ENCODE data around the gene DHRS3.
"Not testable (repeated sequence)": the region's sequence is repeated elsewhere in the genome, so short reads cannot be mapped to it uniquely, and the experiment has no call there.

DHRS3 gene

DNA sequence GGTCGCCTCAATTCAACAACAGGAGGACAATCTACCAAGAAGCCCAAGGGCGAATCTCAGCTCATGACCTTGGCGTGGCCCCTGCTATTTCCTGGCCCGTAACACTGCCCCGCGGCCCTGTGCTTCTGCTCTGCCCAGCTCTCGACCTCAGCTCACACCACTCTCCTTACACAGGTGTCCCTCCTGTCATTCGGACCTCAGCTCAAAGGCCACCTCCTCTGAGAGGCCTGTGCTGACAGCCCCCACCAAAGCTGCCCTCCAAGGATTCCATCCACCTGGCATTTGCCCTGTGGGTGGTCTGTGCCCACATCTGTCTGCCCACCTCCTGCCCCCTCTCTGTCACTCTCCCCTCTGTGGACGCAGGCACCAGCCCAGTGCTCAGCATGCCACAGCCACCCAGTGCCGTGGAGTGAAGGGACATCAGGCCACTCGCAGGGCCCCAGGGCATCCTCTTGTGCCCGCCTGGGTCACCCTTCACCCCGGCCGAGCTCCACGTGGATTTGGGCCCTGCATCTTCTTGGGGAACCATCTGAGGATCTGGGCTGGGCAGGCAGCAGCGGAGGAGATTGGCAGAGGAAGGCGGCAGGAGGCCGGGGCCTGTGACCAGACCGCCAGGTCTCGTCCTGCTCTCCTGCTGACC lies 70.3 kb downstream of the DHRS3 start:
- H3K4me1 ChIP-seq (ENCODE audit: insufficient read depth, low read length) = peaks cover 11% of the 10 kb centered on the region; the same call in 1 of the 2 replicates
- H3K36me3 ChIP-seq (ENCODE audit: insufficient read depth, low read length) = no peaks in the 10 kb centered on the region
- no peak overlapping the region for H3K9ac ChIP-seq (ENCODE audit: low read depth, low read length)
- H3K9me3 ChIP-seq (ENCODE audit: control insufficient read depth, insufficient read depth, low read length) = no peaks in the 10 kb centered on the region

DNA sequence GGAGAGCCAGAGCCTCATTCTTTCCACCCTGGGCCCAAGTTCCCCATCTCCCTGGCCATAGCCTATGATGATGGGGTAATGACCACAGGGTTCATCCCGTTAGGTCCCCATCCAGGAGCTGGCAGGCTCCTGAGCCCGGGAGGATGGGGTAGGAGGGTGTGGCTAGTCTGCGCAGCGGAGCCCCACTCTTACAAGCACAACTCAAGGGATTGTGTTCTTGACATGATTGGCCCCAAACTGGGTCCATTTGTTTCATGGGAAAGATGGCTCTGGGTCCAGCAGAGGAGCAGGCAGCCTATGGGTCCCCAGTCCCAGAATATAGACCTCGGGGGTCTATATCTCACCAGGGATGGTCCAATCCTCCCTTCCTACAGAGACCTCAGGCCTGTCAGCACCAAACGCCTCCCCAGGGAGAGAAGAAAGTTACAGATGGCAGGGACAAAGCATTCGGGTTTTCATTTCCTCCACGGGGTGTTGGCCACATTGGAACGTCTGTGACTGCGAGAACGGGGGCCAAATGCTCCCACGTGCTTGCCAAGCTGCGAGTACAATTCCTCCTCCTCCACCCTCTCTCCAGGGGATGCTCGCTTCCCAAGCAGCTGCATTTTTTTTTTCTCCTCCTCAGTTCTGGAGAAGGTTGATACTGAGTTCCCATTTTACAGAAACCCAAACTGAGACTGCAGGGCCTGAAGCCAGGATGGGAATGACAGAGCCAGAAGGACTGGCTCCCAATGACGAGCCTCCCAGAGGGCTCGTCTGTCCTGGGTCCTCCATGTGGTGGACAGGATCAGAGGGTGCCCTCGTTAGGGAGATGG lies 71.0 kb downstream of the DHRS3 start:
- Histone ChIP-seq H3K36me3 (ENCODE audit: insufficient read depth, low read length) (no peaks in the 10 kb centered on the region), H3K9ac (ENCODE audit: low read depth, low read length) (no peak overlapping the region), H3K4me1 (ENCODE audit: insufficient read depth, low read length) (peaks cover 11% of the 10 kb centered on the region; the same call in 1 of the 2 replicates), H3K9me3 (ENCODE audit: control insufficient read depth, insufficient read depth, low read length) (no peaks in the 10 kb centered on the region)

GRCh38 chr1:12544992-12545391 lies 73.0 kb downstream of the DHRS3 start:
- Histone ChIP-seq H3K36me3 (ENCODE audit: insufficient read depth, low read length) (no peaks in the 10 kb centered on the region), H3K4me1 (ENCODE audit: insufficient read depth, low read length) (peaks cover 25% of the 10 kb centered on the region), H3K9me3 (ENCODE audit: control insufficient read depth, insufficient read depth, low read length) (no peaks in the 10 kb centered on the region), H3K9ac (ENCODE audit: low read depth, low read length) (no peak overlapping the region)

DNA sequence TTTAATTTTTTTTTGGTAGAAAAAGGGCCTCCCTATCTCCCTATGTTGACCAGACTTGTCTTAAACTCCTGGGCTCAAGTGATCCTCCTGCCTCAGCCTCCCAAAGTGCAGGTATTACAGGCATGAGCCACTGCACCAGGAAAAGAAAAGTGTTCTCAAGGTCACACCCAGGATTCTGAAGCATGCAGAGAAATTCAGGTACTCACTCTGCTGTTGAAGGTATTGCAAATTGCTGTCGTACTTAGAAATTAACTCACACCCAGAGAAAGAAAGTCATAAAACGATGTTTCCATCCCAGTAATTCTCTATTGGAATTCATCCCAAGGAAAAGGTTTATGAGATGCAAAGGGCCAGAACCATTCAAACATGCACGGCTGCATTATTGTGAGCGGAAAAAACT lies 73.7 kb downstream of the DHRS3 start:
- Histone ChIP-seq H3K9me3 (ENCODE audit: control insufficient read depth, insufficient read depth, low read length) (no peaks in the 10 kb centered on the region), H3K4me1 (ENCODE audit: insufficient read depth, low read length) (peaks cover 18% of the 10 kb centered on the region), H3K36me3 (ENCODE audit: insufficient read depth, low read length) (no peaks in the 10 kb centered on the region), H3K9ac (ENCODE audit: low read depth, low read length) (no peak overlapping the region)

GRCh38 chr1:12543740-12544154 lies 74.3 kb downstream of the DHRS3 start:
- peaks cover 17% of the 10 kb centered on the region for H3K4me1 ChIP-seq (ENCODE audit: insufficient read depth, low read length)
- no peaks in the 10 kb centered on the region for H3K9me3 ChIP-seq (ENCODE audit: control insufficient read depth, insufficient read depth, low read length)
- H3K36me3 ChIP-seq (ENCODE audit: insufficient read depth, low read length) = no peaks in the 10 kb centered on the region
- H3K9ac ChIP-seq (ENCODE audit: low read depth, low read length) = no peak overlapping the region

GRCh38 chr1:12542616-12543592 lies 75.1 kb downstream of the DHRS3 start:
- Histone ChIP-seq H3K36me3 (ENCODE audit: insufficient read depth, low read length) (no peaks in the 10 kb centered on the region), H3K9ac (ENCODE audit: low read depth, low read length) (no peak overlapping the region), H3K9me3 (ENCODE audit: control insufficient read depth, insufficient read depth, low read length) (no peaks in the 10 kb centered on the region), H3K4me1 (ENCODE audit: insufficient read depth, low read length) (peaks cover 17% of the 10 kb centered on the region)

DNA sequence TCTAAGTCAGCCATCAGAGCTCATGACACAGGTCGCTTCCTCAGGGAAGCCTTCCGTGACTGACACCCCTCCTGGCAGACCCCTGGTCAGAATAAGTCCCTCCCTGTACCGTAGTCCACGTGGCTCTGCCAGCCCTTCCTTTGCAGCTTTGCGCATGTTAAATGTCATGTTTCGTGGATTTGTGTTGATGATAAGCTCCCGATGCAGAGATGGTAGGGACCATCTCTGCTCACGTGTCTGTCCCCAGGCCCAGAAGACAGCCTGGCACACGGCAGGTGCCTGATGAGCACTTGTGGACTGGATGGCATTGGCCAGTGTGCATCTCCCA lies 75.9 kb downstream of the DHRS3 start:
- no peaks in the 10 kb centered on the region for H3K36me3 ChIP-seq (ENCODE audit: insufficient read depth, low read length)

DNA sequence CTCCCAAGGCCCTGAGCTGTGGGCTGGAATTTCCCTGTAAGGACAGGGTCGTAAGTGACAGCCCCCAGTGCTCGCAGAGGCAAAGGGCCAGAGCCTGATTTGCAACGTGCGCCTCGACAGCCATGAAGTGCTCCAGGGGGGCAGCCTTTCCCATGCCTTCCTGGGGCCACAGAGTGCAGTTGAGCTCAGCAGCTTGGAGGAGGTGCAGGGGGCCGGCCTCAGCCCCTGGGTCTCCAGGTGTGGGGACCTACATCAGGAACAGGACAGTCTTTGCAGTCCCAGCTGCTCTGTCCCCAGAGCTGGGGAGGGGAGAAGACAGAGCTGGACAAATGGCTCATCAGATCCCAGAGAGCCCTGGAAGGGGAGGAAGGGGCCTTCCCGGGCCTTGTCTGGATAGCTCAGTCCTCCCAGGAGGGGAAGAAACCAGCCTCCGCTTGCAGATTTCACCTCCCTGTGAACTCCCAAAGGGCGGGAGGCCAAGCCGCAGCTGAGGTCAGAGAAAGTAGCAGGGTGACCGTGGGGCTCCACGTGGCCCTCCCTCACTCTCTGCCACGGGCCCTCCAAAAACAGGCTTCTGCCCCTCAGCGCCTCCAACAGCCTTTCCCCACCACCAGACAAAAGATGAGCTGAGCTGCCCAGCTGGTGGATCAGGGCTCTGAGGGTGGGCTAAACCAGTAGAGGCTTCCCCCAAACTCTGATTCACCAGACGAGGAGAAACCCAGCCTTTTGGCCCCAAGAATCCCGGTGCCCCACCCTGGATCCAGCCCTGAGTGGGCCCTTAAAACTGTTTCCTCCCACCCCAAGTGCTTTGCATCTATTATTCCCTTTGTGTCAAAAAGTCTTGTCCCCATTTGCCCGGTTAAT lies 76.5 kb downstream of the DHRS3 start:
- Histone ChIP-seq H3K9ac (ENCODE audit: low read depth, low read length) (no peak overlapping the region), H3K36me3 (ENCODE audit: insufficient read depth, low read length) (no peaks in the 10 kb centered on the region), H3K4me1 (ENCODE audit: insufficient read depth, low read length) (peaks cover 17% of the 10 kb centered on the region), H3K9me3 (ENCODE audit: control insufficient read depth, insufficient read depth, low read length) (no peaks in the 10 kb centered on the region)

More for the DNA sequence above, 75.9 kb downstream of the DHRS3 start:
- Histone ChIP-seq H3K9me3 (ENCODE audit: control insufficient read depth, insufficient read depth, low read length) (no peaks in the 10 kb centered on the region), H3K9ac (ENCODE audit: low read depth, low read length) (no peak overlapping the region), H3K4me1 (ENCODE audit: insufficient read depth, low read length) (peaks cover 17% of the 10 kb centered on the region)

DNA sequence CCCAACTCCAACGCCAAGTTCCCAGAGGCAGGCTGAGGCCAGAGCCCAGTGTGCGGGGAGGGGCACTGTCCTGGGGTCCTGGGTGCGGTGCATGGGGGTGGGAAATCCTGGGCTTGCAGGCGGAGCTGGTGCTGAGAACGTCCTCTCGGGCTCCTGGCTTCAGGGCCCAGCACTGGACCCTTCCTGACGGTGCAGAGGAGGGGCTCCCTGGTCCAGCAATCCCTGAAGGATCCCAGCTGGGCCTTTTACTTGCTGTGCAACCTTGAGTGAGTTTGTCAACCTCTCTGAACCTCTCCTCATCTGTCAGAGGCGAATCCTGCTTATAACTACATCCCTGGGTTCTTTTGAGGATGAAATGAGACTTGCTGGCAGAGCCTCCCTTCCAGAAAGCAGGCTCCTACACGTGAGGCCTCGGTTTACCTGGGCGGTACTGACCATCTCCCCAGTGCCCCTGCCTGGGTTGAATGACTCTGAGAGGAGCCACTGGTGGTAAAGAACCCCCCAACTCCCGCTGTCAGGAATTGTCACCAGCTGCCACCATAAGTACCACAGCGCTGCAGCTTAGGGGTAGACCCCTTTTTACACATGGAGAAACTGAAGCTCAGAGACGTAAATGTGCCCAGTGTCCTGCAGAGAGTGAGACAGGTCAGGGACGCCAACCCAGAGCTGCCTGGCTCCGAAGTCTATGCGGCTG lies 77.3 kb downstream of the DHRS3 start:
- 0 out of 2 replicates have a peak overlapping the region, but pooled peaks have one; percentile 38 for H3K9ac ChIP-seq (ENCODE audit: low read depth, low read length)
- peaks cover 17% of the 10 kb centered on the region for H3K4me1 ChIP-seq (ENCODE audit: insufficient read depth, low read length)
- H3K36me3 ChIP-seq (ENCODE audit: insufficient read depth, low read length) = no peaks in the 10 kb centered on the region
- H3K9me3 ChIP-seq (ENCODE audit: control insufficient read depth, insufficient read depth, low read length) = 0 out of 2 replicates have a peak, but pooled peaks cover 2% of the 10 kb centered on the region

- Histone ChIP-seq H3K9ac (ENCODE audit: low read depth, low read length) (peak overlapping the region; percentile 38), H3K36me3 (ENCODE audit: insufficient read depth, low read length) (no peaks in the 10 kb centered on the region), H3K9me3 (ENCODE audit: control insufficient read depth, insufficient read depth, low read length) (0 out of 2 replicates have a peak, but pooled peaks cover 2% of the 10 kb centered on the region), H3K4me1 (ENCODE audit: insufficient read depth, low read length) (peaks cover 15% of the 10 kb centered on the region)
Observed at GRCh38 chr1:12539705-12540579, 78.1 kb downstream of the DHRS3 start.

GRCh38 chr1:12539320-12539704 lies 78.7 kb downstream of the DHRS3 start:
- peaks cover 14% of the 10 kb centered on the region for H3K4me1 ChIP-seq (ENCODE audit: insufficient read depth, low read length)
- H3K9ac ChIP-seq (ENCODE audit: low read depth, low read length) = no peak overlapping the region
- H3K9me3 ChIP-seq (ENCODE audit: control insufficient read depth, insufficient read depth, low read length) = 0 out of 2 replicates have a peak, but pooled peaks cover 2% of the 10 kb centered on the region
- H3K36me3 ChIP-seq (ENCODE audit: insufficient read depth, low read length) = no peaks in the 10 kb centered on the region

GRCh38 chr1:12538536-12538935 lies 79.5 kb downstream of the DHRS3 start:
- not testable (repeated sequence) for H3K9ac ChIP-seq (ENCODE audit: low read depth, low read length); H3K36me3 ChIP-seq (ENCODE audit: insufficient read depth, low read length); H3K9me3 ChIP-seq (ENCODE audit: control insufficient read depth, insufficient read depth, low read length)
- peaks cover 14% of the 10 kb centered on the region for H3K4me1 ChIP-seq (ENCODE audit: insufficient read depth, low read length)

Data from ES-I3 (cell line).